Prostate gland (tissue), 2 donors: ENCODE data around the gene CIT. TPM values are rescaled to one million over a fixed set of nuclear protein-coding genes. Genes with fewer than 3 reads are reported as not detected.

ENCODE experiments used
- DNase-seq: peaks from one replicate; pipeline ENCODE4 v3.0.0-alpha.2; 2019; ENCODE audit warnings: low spot score
- H3K27ac ChIP-seq, 2 donors: fragments of 200-600 bp; sonication (generic); 2 replicates each; pipeline ENCODE4 v1.5.1; 2017 to 2019
- H3K27me3 ChIP-seq: fragments of 200-600 bp; sonication (generic); replicated peaks from 2 replicates; pipeline ENCODE4 v1.5.1; 2019; ENCODE audit not compliant: insufficient read depth
- H3K36me3 ChIP-seq, 2 donors: fragments of 200-600 bp; sonication (generic); 1 replicate in 1 of 2; 2 replicates in 1 of 2; pipeline versions ENCODE4 v1.5.1 to v1.8.1; 2017 to 2019
- H3K4me1 ChIP-seq: fragments of 200-600 bp; sonication (generic); replicated peaks from 2 replicates; pipeline ENCODE4 v1.5.1; 2019
- H3K4me3 ChIP-seq, 2 donors: fragments of 200-600 bp; sonication (generic); 2 replicates each; pipeline ENCODE4 v1.5.1; 2017 to 2019
- H3K9me3 ChIP-seq: fragments of 200-600 bp; sonication (generic); 2 replicates; pipeline ENCODE4 v1.5.1; 2017
- POLR2A ChIP-seq: fragments of 450-650 bp; IDR thresholded peaks from one replicate; pipeline ENCODE4 v1.6.1; 2016; ENCODE audit warnings: antibody characterized with exemption, mild to moderate bottlenecking
- POLR2AphosphoS5 ChIP-seq: sonication (generic); formaldehyde crosslinking; IDR thresholded peaks from one replicate; pipeline ENCODE4 v1.6.1; 2017; ENCODE audit warnings: antibody characterized with exemption
- WGBS: methylation state at CpG from one replicate; pipeline ENCODE4 v1.1.5; 2018; 5-methylcytosine and 5-hydroxymethylcytosine counted together
- intact Hi-C: fragments of 100-400 bp; cut with DNase I; formaldehyde crosslinking; loops from one replicate; pipeline ENCODE4 v1.14.2; 2022
- microRNA counts, 2 donors: library from miRNA; unstranded; fragments of <30 nt; microRNA quantifications; one replicate each; lab custom pipeline; 2016 to 2017
- microRNA-seq: library from miRNA; unstranded; fragments of <30 nt; microRNA quantifications from one replicate; pipeline ENCODE4, GENCODE V29; 2016
- total RNA-seq, 2 donors: library from RNA; depleted of rRNA; stranded (reverse); fragments of >200 nt; gene quantifications; one replicate each; pipeline ENCODE4 v1.1.0, GENCODE V29; 2016
- TF ChIP-seq, protein P1 (sequence below), 4 experiments: fragments of 200-600 bp in 2 of 4; fragments of 450-650 bp in 2 of 4; sonication (generic) in 2 of 4; IDR thresholded peaks; 1 replicate in 3 of 4; 2 replicates in 1 of 4; pipeline ENCODE4 v1.5.1; 2016 to 2019; ENCODE audit warnings: antibody characterized with exemption in 4 of 4, mild to moderate bottlenecking in 2 of 4, moderate library complexity in 2 of 4

The CIT gene
- total RNA-seq, 2 donors from 2014 or later: 2.6 to 13.1 TPM

DNA sequence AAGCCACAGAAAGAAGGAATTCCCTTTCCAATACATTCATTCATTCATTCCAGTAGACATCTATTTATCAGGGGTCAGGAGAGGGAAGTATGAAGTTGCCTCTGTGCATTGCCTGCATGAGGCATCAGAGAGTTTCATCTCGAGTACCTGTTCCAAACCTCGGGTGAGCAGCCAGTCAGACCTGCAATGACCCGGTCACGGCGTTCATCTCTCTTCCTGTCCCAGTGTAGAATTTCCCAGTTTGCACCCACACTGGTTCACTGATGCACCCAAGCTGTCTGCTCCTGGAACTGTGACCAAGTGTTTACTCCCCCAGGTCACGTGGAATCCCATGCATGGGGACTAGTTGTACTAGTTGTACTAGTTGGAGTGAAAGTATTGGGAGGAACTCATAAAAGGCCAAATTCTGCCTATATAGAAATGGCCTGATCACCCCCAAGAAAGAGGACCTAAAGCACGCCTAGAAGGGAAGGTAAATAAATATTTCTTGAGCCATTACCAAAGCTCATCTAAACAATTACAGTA lies 231.5 kb downstream of the CIT start:
- DNase-seq: no peak
- H3K4me1 ChIP-seq: no peaks in the 10 kb centered on the region
- H3K27me3 ChIP-seq: no peaks in the 10 kb centered on the region
- no peak overlapping the region for H3K27ac ChIP-seq
- no peaks in the 10 kb centered on the region for H3K9me3 ChIP-seq
- 75% methylated on average over 7 of the region's 7 CpGs for WGBS
- H3K36me3 ChIP-seq: no peaks in the 10 kb centered on the region
- intact Hi-C loops: no loop called here
- H3K4me3 ChIP-seq: no peak overlapping the region
- no peak for TF ChIP-seq POLR2A
- no peak for TF ChIP-seq POLR2AphosphoS5
- TF ChIP-seq, protein P1, sequence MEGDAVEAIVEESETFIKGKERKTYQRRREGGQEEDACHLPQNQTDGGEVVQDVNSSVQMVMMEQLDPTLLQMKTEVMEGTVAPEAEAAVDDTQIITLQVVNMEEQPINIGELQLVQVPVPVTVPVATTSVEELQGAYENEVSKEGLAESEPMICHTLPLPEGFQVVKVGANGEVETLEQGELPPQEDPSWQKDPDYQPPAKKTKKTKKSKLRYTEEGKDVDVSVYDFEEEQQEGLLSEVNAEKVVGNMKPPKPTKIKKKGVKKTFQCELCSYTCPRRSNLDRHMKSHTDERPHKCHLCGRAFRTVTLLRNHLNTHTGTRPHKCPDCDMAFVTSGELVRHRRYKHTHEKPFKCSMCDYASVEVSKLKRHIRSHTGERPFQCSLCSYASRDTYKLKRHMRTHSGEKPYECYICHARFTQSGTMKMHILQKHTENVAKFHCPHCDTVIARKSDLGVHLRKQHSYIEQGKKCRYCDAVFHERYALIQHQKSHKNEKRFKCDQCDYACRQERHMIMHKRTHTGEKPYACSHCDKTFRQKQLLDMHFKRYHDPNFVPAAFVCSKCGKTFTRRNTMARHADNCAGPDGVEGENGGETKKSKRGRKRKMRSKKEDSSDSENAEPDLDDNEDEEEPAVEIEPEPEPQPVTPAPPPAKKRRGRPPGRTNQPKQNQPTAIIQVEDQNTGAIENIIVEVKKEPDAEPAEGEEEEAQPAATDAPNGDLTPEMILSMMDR (IDR thresholded peaks at IDR 0.05): no peak

DNA sequence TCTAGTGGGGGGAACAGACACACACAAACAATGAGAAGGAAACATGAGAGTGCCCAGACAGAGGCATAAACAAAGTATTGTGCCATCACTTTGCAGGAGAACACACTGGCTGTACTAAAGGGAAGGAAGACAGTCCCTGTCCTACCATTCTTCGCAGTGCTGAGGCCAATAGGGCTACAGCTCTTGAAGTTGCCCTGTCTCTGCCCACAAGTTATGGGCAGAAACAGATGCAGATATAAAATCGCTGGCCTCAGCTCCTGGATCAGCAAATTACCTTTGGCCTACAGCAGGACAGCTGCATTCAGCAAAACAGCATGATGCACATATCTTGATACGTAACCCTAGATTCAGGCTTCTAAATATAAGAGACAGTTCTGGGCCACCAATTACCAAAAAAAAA lies 232.2 kb downstream of the CIT start:
- no peaks in the 10 kb centered on the region for H3K36me3 ChIP-seq
- H3K27me3 ChIP-seq: no peaks in the 10 kb centered on the region
- TF ChIP-seq POLR2A (no peak), POLR2AphosphoS5 (no peak)
- TF ChIP-seq, protein P1 (IDR thresholded peaks at IDR 0.05): no peak
- no peak for DNase-seq
- H3K4me3 ChIP-seq: no peak overlapping the region
- H3K4me1 ChIP-seq: no peaks in the 10 kb centered on the region
- no peaks in the 10 kb centered on the region for H3K9me3 ChIP-seq
- 90% methylated on average over 3 of the region's 3 CpGs for WGBS
- H3K27ac ChIP-seq: no peak overlapping the region
- intact Hi-C loops: no loop called here

DNA sequence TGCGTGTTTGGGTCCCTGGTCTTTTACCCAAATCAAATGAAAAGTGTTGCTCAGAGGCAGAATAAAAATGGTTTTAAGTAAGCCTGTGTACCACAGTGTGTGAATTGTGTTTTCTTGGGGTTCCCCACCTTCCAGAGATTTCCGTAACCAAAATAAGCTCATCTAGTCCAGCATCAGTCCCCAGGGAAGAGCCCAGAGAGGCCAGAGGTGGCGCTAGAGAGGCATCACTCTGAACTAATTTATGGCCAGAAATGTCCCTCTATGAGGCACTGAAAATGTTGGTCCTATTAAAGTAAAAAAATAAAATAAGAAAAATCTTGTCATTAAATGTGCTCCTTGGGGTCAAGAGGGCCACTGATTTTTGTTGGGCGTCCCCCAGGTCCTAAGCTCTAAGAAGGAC lies 234.1 kb downstream of the CIT start:
- WGBS: 73% methylated on average over 4 of the region's 4 CpGs
- no peaks in the 10 kb centered on the region for H3K27me3 ChIP-seq
- no peaks in the 10 kb centered on the region for H3K4me1 ChIP-seq
- no peaks in the 10 kb centered on the region for H3K36me3 ChIP-seq
- TF ChIP-seq, protein P1 (IDR thresholded peaks at IDR 0.05): no peak
- TF ChIP-seq POLR2A (no peak), POLR2AphosphoS5 (no peak)
- no peaks in the 10 kb centered on the region for H3K9me3 ChIP-seq
- H3K27ac ChIP-seq: no peak overlapping the region
- DNase-seq: no peak
- H3K4me3 ChIP-seq: no peak overlapping the region
- intact Hi-C loops: no loop called here

MicroRNAs within 50 kb of the gene (microRNA counts, 767-probe panel; counts per million panel counts)
- microRNA hsa-miR-1178 (lab: Ali Mortazavi, UCI): 0 to 431 counts per million in 2 donors

Small RNA genes lying within 50 kb of the gene (microRNA-seq; reads per million reads assigned to microRNA genes)
- gene MIR1178: not detected

Other genes starting within 250 kb of the CIT start
- gene PRKAB1, start 209.2 kb downstream of the CIT start, total RNA-seq: 10 to 100 TPM; 17.3 to 36.7 TPM
- gene BICDL1, start 111.9 kb upstream of the CIT start, total RNA-seq: 10 to 100 TPM in 1 of 2 donors, 1 to 10 TPM in 1; 8.6 to 34.0 TPM
- gene RAB35, start 239.4 kb upstream of the CIT start, total RNA-seq: 10 to 100 TPM; 26.6 to 41.1 TPM